Dendritic cell treated with granulocyte-macrophage colony-stimulating factor and Interleukin-4, amounts not matched to agents 40 ng/mL and 50 ng/mL, for 4 days (primary cell): Measurements from ENCODE around the gene ERCC6.

Experiments
- H3K27ac Mint-ChIP-seq: one replicate; pipeline ENCODE4 v1.8.0; 2022; ENCODE audit warnings: mild to moderate bottlenecking, mixed read lengths
- H3K27me3 Mint-ChIP-seq: one replicate; pipeline ENCODE4 v1.8.0; 2022; ENCODE audit warnings: mild to moderate bottlenecking, mixed read lengths
- H3K36me3 Mint-ChIP-seq: one replicate; pipeline ENCODE4 v1.8.0; 2022; ENCODE audit warnings: low read depth, mixed read lengths
- H3K4me1 Mint-ChIP-seq: one replicate; pipeline ENCODE4 v1.8.0; 2022; ENCODE audit warnings: low read depth, mixed read lengths
- H3K4me3 Mint-ChIP-seq: one replicate; pipeline ENCODE4 v1.8.0; 2022; ENCODE audit warnings: mild to moderate bottlenecking, moderate library complexity, mixed read lengths
- H3K9me3 Mint-ChIP-seq: one replicate; pipeline ENCODE4 v1.8.0; 2022; ENCODE audit warnings: mixed read lengths
- intact Hi-C: fragments of 100-400 bp; cut with micrococcal nuclease; formaldehyde crosslinking; loops from one replicate; pipeline ENCODE4 v1.15.0; 2022

The ERCC6 gene

DNA sequence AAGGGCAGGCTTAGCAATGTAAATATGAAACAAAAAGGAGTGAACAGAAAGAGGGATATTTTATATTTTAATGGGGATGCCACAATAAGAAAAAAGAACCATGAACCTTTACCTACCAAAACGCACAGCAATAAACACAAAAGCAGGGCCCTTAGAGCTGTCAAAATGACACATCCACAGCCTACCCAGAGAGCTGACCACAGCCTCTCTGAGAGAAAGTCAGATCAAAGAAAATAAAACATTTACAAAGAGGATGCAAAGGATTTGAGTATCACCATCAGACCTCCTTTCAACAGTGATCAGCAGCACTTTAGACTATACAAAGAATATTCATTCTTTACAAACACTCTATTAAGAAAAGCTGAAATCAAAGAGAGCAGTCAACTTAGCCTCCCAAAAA is 52.9 kb downstream of the ERCC6 start:
- intact Hi-C loops = no loop called here
- H3K36me3 Mint-ChIP-seq = peaks cover 38% of the 10 kb centered on the region
- no peaks in the 10 kb centered on the region for H3K4me1 Mint-ChIP-seq

DNA sequence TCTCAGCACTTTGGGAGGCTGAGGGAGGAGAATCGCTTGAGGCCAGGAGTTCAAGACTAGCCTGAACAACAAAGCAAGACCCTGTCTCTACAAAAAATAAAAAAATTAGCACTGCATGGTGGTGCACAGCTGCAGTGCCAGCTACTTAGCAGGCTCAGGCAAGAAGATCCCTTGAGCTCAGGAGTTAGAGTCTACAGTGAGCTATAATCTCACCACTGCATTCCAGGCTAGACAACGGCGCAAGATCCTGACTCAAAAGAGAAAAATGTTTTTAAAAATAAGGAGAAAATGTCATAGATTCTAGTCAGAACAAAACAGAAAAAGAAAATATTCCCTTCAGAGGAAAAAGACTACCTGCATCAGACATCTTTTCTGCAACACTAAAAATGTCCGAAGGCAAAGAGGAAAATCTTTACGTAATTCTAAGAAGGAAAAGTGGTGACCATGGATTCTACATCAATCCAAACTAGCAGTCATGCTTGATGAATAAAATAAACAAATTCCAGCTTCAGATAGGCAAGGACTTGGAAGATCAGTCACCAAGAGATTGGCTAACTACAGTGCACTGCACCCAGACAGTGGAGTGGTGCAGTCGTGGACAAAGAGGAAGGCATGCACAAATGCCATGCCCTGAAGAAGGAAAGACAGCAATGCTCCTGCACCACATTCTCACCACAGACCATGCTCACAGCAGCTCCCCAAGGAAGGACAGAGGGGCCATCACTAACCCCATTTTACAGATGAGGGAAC is 54.3 kb downstream of the ERCC6 start:
- no peaks in the 10 kb centered on the region for H3K27me3 Mint-ChIP-seq
- H3K4me1 Mint-ChIP-seq = no peaks in the 10 kb centered on the region
- no peak overlapping the region for H3K4me3 Mint-ChIP-seq
- peaks cover 51% of the 10 kb centered on the region for H3K36me3 Mint-ChIP-seq
- H3K9me3 Mint-ChIP-seq = no peaks in the 10 kb centered on the region
- no peak overlapping the region for H3K27ac Mint-ChIP-seq
- intact Hi-C loops = no loop called here

More for the DNA sequence above, 52.9 kb downstream of the ERCC6 start:
- Mint-ChIP-seq H3K27me3 (no peaks in the 10 kb centered on the region), H3K9me3 (no peaks in the 10 kb centered on the region), H3K27ac (no peak overlapping the region), H3K4me3 (no peak overlapping the region)

DNA sequence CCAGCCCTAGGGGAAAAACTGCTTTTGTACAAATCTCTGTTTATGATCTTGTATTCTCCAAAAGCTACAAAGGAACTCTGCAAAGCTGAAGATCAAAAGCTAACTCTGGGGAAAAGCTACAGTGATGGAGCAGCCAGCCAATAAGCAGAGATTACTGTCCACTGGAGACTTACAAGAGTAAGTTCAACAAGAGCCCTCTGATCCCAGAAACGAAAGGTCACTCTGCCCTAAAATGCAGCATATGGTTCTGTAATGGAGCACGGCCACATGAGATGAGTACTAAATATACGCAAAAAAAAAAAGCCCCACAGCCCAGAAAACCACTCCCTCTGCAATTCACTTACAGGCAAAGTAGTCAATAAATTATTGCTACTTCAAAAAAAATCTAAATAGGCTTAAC is 60.1 kb downstream of the ERCC6 start:
- Mint-ChIP-seq H3K27me3 (no peaks in the 10 kb centered on the region), H3K36me3 (peaks cover 81% of the 10 kb centered on the region), H3K9me3 (no peaks in the 10 kb centered on the region), H3K4me3 (no peak overlapping the region), H3K4me1 (no peaks in the 10 kb centered on the region), H3K27ac (no peak overlapping the region)
- intact Hi-C loops = no loop called here

DNA sequence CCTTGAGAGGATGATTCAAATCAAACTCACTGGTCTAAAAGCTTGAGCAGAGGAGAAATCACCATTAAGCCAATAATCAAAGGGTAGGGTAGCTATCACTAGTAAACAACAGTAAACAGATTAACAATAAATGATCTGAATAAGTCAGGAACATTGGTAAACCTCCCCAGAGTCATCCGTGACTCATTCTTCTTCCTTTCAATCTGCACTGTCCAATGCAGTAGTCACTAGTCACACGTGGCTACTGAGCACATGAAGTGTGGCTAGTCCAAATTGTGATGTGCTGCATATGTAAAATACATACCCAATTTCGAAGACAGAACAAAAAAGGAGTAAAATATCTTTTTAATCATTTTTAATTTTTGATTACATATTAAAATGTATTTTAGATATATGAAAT is 64.0 kb downstream of the ERCC6 start:
- H3K9me3 Mint-ChIP-seq = no peaks in the 10 kb centered on the region
- no peaks in the 10 kb centered on the region for H3K27me3 Mint-ChIP-seq
- no peaks in the 10 kb centered on the region for H3K4me1 Mint-ChIP-seq
- H3K36me3 Mint-ChIP-seq = peaks cover 81% of the 10 kb centered on the region
- no peak overlapping the region for H3K4me3 Mint-ChIP-seq
- intact Hi-C loops = no loop called here
- H3K27ac Mint-ChIP-seq = no peak overlapping the region

DNA sequence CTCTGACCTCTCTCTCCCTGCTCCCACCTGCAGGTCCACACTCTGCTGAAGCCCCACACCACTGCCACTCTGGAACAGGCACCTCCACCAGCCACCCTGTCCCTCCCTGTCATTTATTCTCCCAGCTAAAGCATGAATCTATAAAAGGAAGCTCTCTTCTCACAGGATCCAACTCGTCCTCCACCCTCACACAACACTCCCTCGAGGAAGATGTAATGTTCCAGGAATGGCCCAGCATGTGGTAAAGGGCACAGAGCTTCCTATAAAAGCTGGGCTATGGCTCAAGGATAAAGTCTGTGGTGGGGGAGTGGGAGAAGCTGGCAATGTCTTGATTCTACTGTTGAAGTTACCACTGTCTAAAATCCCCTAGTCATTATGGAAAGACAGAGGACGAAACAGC is 67.4 kb downstream of the ERCC6 start:
- Mint-ChIP-seq H3K36me3 (peaks cover 85% of the 10 kb centered on the region), H3K27ac (no peak overlapping the region), H3K27me3 (no peaks in the 10 kb centered on the region), H3K4me1 (no peaks in the 10 kb centered on the region), H3K9me3 (no peaks in the 10 kb centered on the region), H3K4me3 (no peak overlapping the region)
- intact Hi-C loops = no loop called here

DNA sequence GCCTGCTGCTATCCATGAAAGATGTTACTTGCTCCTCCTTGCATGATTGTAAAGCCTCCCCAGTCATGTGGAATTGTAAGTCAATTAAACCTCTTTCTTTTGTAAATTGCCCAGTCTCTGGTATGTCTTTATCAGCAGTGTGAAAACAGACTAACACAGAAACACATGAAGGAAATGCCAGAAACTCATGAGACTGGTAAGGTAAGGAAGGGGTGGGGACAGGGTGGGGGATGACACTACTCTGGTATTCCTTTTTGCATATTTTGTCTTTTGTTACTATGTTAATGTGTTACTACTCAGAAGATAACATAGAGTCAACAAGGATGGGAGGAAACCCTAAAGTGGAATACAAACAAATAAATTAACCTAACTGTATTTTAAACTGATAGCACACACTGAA is 73.2 kb downstream of the ERCC6 start:
- Mint-ChIP-seq H3K27me3 (no peaks in the 10 kb centered on the region), H3K4me1 (no peaks in the 10 kb centered on the region), H3K9me3 (peaks cover 11% of the 10 kb centered on the region), H3K36me3 (peaks cover 73% of the 10 kb centered on the region), H3K27ac (no peak overlapping the region), H3K4me3 (no peak overlapping the region)
- intact Hi-C loops = no loop called here
